MM.1S (cell line): ENCODE data around the gene ADK.

ENCODE experiments used
- DNase-seq: peaks from one replicate; pipeline ENCODE4 v3.0.0-alpha.2; 2015
- H2AFZ ChIP-seq: fragments of 300-600 bp; sonication (generic); 2 replicates; pipeline ENCODE4 v1.6.0; 2016; ENCODE audit warnings: antibody characterized with exemption, low read length
- H3F3A ChIP-seq: fragments of 300-600 bp; sonication (generic); 2 replicates; pipeline ENCODE4 v1.6.1; 2016; ENCODE audit warnings: mild to moderate bottlenecking, antibody characterized with exemption, low read length, moderate library complexity, mixed read lengths; ENCODE audit not compliant: insufficient read depth
- H3K27ac ChIP-seq: fragments of 300-600 bp; sonication (generic); 2 replicates; pipeline ENCODE4 v1.5.1; 2016; ENCODE audit warnings: mild to moderate bottlenecking, low read length
- H3K27me3 ChIP-seq: fragments of 300-600 bp; sonication (generic); replicated peaks from 2 replicates; pipeline ENCODE4 v1.6.0; 2016; ENCODE audit warnings: low read length; ENCODE audit not compliant: insufficient read depth
- H3K36me3 ChIP-seq: fragments of 300-600 bp; sonication (generic); replicated peaks from 2 replicates; pipeline ENCODE4 v1.6.1; 2016; ENCODE audit warnings: mild to moderate bottlenecking, low read length, mixed read lengths; ENCODE audit not compliant: insufficient read depth
- H3K4me1 ChIP-seq: fragments of 300-600 bp; sonication (generic); 2 replicates; pipeline ENCODE4 v1.6.1; 2016; ENCODE audit warnings: low read length, mixed read lengths
- H3K4me2 ChIP-seq: fragments of 300-600 bp; sonication (generic); 2 replicates; pipeline ENCODE4 v1.6.0; 2016; ENCODE audit warnings: low read depth, low read length
- H3K4me3 ChIP-seq: fragments of 300-600 bp; sonication (generic); 2 replicates; pipeline ENCODE4 v1.5.1; 2016; ENCODE audit warnings: low read length, mixed read lengths
- H3K79me2 ChIP-seq: fragments of 300-600 bp; sonication (generic); 2 replicates; pipeline ENCODE4 v1.6.1; 2016; ENCODE audit warnings: mixed run types, low read length, mixed read lengths
- H3K9ac ChIP-seq: fragments of 300-600 bp; sonication (generic); 2 replicates; pipeline ENCODE4 v1.6.1; 2016; ENCODE audit warnings: low read length, mixed read lengths
- H3K9me2 ChIP-seq: fragments of 300-600 bp; sonication (generic); replicated peaks from 2 replicates; pipeline ENCODE4 v1.6.1; 2016; ENCODE audit warnings: mild to moderate bottlenecking, low read length, mixed read lengths; ENCODE audit not compliant: insufficient read depth
- H3K9me3 ChIP-seq: fragments of 300-600 bp; sonication (generic); replicated peaks from 2 replicates; pipeline ENCODE4 v1.6.1; 2016; ENCODE audit warnings: mild to moderate bottlenecking, low read length, mixed read lengths; ENCODE audit not compliant: insufficient read depth
- H4K20me1 ChIP-seq: fragments of 300-600 bp; sonication (generic); 2 replicates; pipeline ENCODE4 v1.6.1; 2016; ENCODE audit warnings: mild to moderate bottlenecking, low read length, moderate library complexity, mixed read lengths; ENCODE audit not compliant: insufficient read depth
- CTCF ChIP-seq: fragments of 300-600 bp; sonication (generic); IDR thresholded peaks from 2 replicates; pipeline ENCODE4 v1.5.1; 2016; ENCODE audit warnings: antibody characterized with exemption, low read length, mixed read lengths
- EZH2 ChIP-seq: fragments of 300-600 bp; sonication (generic); optimal IDR thresholded peaks from 2 replicates; pipeline ENCODE3; 2017; ENCODE audit warnings: low read depth, mild to moderate bottlenecking, antibody characterized with exemption, low read length, mixed read lengths
- EZH2phosphoT487 ChIP-seq: fragments of 300-600 bp; sonication (generic); IDR thresholded peaks from 2 replicates; pipeline ENCODE4 v1.6.1; 2018; ENCODE audit warnings: antibody characterized with exemption, low read length

ADK gene

DNA sequence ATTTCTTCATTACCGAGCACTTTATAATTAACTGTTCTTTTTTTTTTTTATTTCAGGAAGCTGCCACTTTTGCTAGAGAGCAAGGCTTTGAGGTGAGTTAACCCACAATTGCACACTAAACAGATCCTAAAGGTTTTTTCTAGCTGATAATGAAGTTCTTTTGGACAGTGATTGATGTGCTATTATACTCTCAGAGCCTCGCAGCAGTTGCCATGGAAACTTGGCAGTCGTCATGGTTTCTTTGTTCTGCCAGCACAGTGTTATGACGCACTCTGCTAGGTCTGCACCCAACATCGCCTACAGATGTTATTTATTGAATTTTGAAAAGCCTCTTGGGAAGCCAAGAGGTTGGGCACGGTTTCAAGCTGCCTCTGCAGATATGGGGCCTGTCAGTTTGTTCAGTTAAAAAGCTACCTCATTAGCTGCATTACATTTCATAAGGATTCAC is 438.2 kb downstream of the ADK start:
- Histone ChIP-seq H3K9me2 (no peaks in the 10 kb centered on the region), H3K27ac (no peak overlapping the region), H4K20me1 (no peaks in the 10 kb centered on the region), H3K79me2 (no peaks in the 10 kb centered on the region), H3K36me3 (no peaks in the 10 kb centered on the region), H3K9ac (no peak overlapping the region), H2AFZ (no peak overlapping the region), H3K4me3 (no peak overlapping the region), H3F3A (peaks cover 18% of the 10 kb centered on the region), H3K4me2 (no peak overlapping the region), H3K4me1 (peaks cover 12% of the 10 kb centered on the region), H3K27me3 (no peaks in the 10 kb centered on the region), H3K9me3 (no peaks in the 10 kb centered on the region)
- no peak for TF ChIP-seq EZH2phosphoT487
- no peak for TF ChIP-seq EZH2
- no peak for TF ChIP-seq CTCF
- DNase-seq = no peak

- Histone ChIP-seq H3K9ac (no peak overlapping the region), H3K4me3 (no peak overlapping the region), H3K27me3 (no peaks in the 10 kb centered on the region), H3K79me2 (no peaks in the 10 kb centered on the region), H3K4me2 (no peak overlapping the region), H3K36me3 (no peaks in the 10 kb centered on the region), H3K9me2 (no peaks in the 10 kb centered on the region), H3K4me1 (peaks cover 9% of the 10 kb centered on the region), H4K20me1 (no peaks in the 10 kb centered on the region), H3K27ac (no peak overlapping the region), H2AFZ (no peak overlapping the region), H3F3A (peaks cover 14% of the 10 kb centered on the region), H3K9me3 (no peaks in the 10 kb centered on the region)
- TF ChIP-seq CTCF (no peak), EZH2 (no peak), EZH2phosphoT487 (no peak)
- no peak for DNase-seq
Measured at GRCh38 chr10:74589851-74590250, 438.8 kb downstream of the ADK start.

DNA sequence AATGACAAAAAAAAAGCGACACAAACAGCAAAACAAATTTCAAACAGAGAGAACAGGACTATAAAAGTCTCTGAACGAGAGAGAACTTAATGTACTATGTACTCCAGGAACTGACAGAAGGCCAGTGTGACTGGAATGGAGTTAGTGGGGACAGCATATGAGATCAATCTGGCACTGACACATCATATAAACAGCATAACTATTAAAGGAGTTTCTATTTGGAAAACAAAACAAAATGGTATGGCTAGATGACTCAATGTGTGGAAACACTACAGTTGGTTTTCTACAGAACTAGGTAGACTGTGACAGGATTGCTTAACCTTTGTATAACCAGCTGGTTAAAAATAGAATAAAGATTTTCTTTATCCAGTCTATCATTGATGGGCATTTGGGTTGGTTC is 442.4 kb downstream of the ADK start:
- H3K4me1 ChIP-seq = peaks cover 18% of the 10 kb centered on the region
- no peaks in the 10 kb centered on the region for H4K20me1 ChIP-seq
- H3K9ac ChIP-seq = no peak overlapping the region
- H3F3A ChIP-seq = peaks cover 2% of the 10 kb centered on the region
- no peak overlapping the region for H2AFZ ChIP-seq
- no peaks in the 10 kb centered on the region for H3K27me3 ChIP-seq
- no peaks in the 10 kb centered on the region for H3K9me2 ChIP-seq
- no peak overlapping the region for H3K4me2 ChIP-seq
- H3K36me3 ChIP-seq = no peaks in the 10 kb centered on the region
- H3K9me3 ChIP-seq = no peaks in the 10 kb centered on the region
- no peak for DNase-seq
- TF ChIP-seq EZH2phosphoT487 (no peak), CTCF (no peak)
- H3K4me3 ChIP-seq = no peak overlapping the region
- no peak overlapping the region for H3K27ac ChIP-seq
- H3K79me2 ChIP-seq = no peaks in the 10 kb centered on the region
